ENCODE measurements around the gene IGSF8.

IGSF8 gene

DNA sequence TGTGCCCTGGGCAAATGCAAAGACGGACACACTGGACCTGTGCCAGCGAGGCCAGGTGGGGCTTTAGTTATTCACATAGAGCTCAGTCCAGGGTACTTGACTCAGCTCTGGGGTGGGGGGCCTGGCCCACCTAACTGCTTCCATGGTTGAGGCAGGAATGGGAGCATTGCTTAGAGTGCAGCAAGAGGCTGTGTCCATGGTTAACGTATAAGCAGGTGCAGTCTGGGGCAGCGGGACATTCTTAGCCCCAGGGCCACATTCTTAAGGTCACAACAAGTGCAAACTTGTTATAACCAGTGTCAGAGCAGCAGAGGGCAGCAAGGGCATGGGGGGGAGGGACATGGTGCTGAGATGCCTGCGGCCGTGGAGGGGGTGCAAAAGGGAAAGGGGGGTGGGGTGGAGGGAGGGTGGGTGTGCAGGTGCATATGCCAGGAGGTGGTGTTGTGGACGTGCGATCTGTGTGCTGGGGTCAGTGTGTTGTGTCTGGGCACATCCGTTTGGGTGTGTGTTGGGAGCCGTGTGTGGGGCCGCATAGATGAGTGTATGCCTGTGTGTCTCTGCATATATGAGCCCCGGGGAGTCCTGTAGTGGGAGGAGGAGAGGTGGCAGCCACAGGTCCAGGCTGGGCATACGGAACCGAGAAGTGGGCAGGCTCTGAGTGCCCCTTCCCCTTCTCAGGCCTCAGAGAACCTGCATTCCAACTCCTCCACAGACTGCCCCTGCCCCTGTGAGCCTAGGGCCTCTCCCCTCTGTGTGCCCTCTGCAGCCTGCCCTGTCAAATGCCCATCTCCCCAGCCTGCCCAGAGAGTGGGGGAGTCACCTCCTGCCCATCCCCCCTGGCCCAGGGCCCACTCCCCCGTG is 36.8 kb downstream of the IGSF8 start:
- Histone ChIP-seq H3K9me3 (ENCODE audit: control extremely low read depth in 1 of 5, control insufficient read depth in 4 of 5, insufficient read depth in 2 of 5, low read depth in 1 of 5, low read length in 4 of 5) (no peaks in the 10 kb centered on the region), H3K27ac (ENCODE audit: insufficient read depth in 1 of 2, low read depth in 1 of 2, low read length in 2 of 2, poor library complexity in 1 of 2, severe bottlenecking in 2 of 2) (no peak overlapping the region), H3K27me3 (replicated peaks in 2 of 5; ENCODE audit: control insufficient read depth in 4 of 5, insufficient read depth in 5 of 5, low read length in 4 of 5) (peaks cover 0 to 11% (median 0%) of the 10 kb centered on the region in 5 experiments), H3K4me3 (ENCODE audit: control insufficient read depth in 1 of 7, extremely low read depth in 1 of 7, insufficient read depth in 4 of 7, low read depth in 2 of 7, low read length in 6 of 7) (no peak overlapping the region), H3K4me1 (ENCODE audit: control extremely low read depth in 1 of 4, control insufficient read depth in 4 of 4, insufficient read depth in 4 of 4, low read length in 3 of 4) (no peaks in the 10 kb centered on the region), H3K36me3 (ENCODE audit: control insufficient read depth in 4 of 4, insufficient read depth in 4 of 4, low read length in 3 of 4) (no peaks in the 10 kb centered on the region)
- whole genome bisulfite sequencing (ENCODE audit: insufficient coverage), result 96% methylated on average over 10 of the region's 15 CpGs
- CTCF ChIA-PET, result interaction anchor here (1.0 to 2.1 kb wide), 3 partner anchors 15 to 54 kb away, joined by 3 to 8 read pairs (median 5); no protein-coding TSS in a partner anchor
- no peak for DNase-seq
- POLR2A ChIA-PET, result interaction anchor here (1.0 kb wide), 1 partner anchor 13 kb away, joined by 3 read pairs; no protein-coding TSS in a partner anchor

- H3K9me3 ChIP-seq (ENCODE audit: control extremely low read depth in 1 of 5, control insufficient read depth in 4 of 5, insufficient read depth in 2 of 5, low read depth in 1 of 5, low read length in 4 of 5), result no peaks in the 10 kb centered on the region
- CTCF ChIA-PET, result interaction anchor here (0.6 to 3.9 kb wide), 8 partner anchors 8 to 51 kb away, joined by 3 to 25 read pairs (median 4); no protein-coding TSS in a partner anchor
- no peak overlapping the region for H3K27ac ChIP-seq (ENCODE audit: insufficient read depth in 1 of 2, low read depth in 1 of 2, low read length in 2 of 2, poor library complexity in 1 of 2, severe bottlenecking in 2 of 2)
- H3K4me1 ChIP-seq (ENCODE audit: control extremely low read depth in 1 of 4, control insufficient read depth in 4 of 4, insufficient read depth in 4 of 4, low read length in 3 of 4), result no peaks in the 10 kb centered on the region
- DNase-seq, result no peak
- no peak overlapping the region for H3K4me3 ChIP-seq (ENCODE audit: control insufficient read depth in 1 of 7, extremely low read depth in 1 of 7, insufficient read depth in 4 of 7, low read depth in 2 of 7, low read length in 6 of 7)
- H3K36me3 ChIP-seq (ENCODE audit: control insufficient read depth in 4 of 4, insufficient read depth in 4 of 4, low read length in 3 of 4), result no peaks in the 10 kb centered on the region
- no CpG with 5 or more reads among the region's 2 CpGs for WGBS (ENCODE audit: insufficient coverage)
- POLR2A ChIA-PET, result no interaction called here
- H3K27me3 ChIP-seq (replicated peaks in 2 of 5; ENCODE audit: control insufficient read depth in 4 of 5, insufficient read depth in 5 of 5, low read length in 4 of 5), result peaks cover 0 to 8% (median 0%) of the 10 kb centered on the region in 5 experiments
Observed at GRCh38 chr1:160058087-160058486, 40.3 kb downstream of the IGSF8 start.

DNA sequence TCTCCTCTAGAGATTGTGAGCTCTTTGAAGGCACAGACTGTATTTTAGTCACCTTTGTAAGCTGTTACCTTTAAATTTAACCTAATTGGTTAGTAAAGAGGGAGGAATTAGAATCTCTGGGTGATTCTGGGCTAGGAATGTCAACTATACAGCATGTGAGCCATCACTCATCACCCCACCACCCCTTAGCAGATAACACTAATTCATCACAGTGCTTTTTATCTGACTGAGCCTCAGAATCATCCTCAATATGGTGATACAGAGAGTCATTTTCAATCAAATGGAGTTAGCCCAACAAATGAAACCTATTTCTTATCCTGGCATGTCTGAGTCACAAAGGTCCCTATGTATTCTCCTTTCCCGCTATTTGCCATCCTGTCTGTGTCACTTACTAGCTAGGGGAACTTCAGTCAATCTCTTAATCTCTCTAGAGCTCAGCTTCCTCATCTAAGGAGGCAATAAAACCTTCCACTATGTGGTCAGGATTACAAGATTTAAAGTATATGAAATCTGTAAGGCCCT is 41.7 kb downstream of the IGSF8 start:
- H3K9me3 ChIP-seq (ENCODE audit: control extremely low read depth in 1 of 5, control insufficient read depth in 4 of 5, insufficient read depth in 2 of 5, low read depth in 1 of 5, low read length in 4 of 5), result no peaks in the 10 kb centered on the region
- POLR2A ChIA-PET, result no interaction called here
- 70% methylated on average over 1 of the region's 1 CpG for WGBS (ENCODE audit: insufficient coverage)
- H3K4me3 ChIP-seq (ENCODE audit: control insufficient read depth in 1 of 7, extremely low read depth in 1 of 7, insufficient read depth in 4 of 7, low read depth in 2 of 7, low read length in 6 of 7), result no peak overlapping the region
- DNase-seq, result peak in 2 of 3 donors; percentile 12 to 23
- CTCF ChIA-PET, result interaction anchor here (1.0 to 3.9 kb wide), 6 partner anchors 9 to 49 kb away, joined by 3 to 22 read pairs (median 4); no protein-coding TSS in a partner anchor
- H3K27ac ChIP-seq (ENCODE audit: insufficient read depth in 1 of 2, low read depth in 1 of 2, low read length in 2 of 2, poor library complexity in 1 of 2, severe bottlenecking in 2 of 2), result no peak overlapping the region
- H3K36me3 ChIP-seq (ENCODE audit: control insufficient read depth in 4 of 4, insufficient read depth in 4 of 4, low read length in 3 of 4), result no peaks in the 10 kb centered on the region
- peaks cover 0 to 16% (median 0%) of the 10 kb centered on the region in 5 experiments for H3K27me3 ChIP-seq (replicated peaks in 2 of 5; ENCODE audit: control insufficient read depth in 4 of 5, insufficient read depth in 5 of 5, low read length in 4 of 5)
- H3K4me1 ChIP-seq (ENCODE audit: control extremely low read depth in 1 of 4, control insufficient read depth in 4 of 4, insufficient read depth in 4 of 4, low read length in 3 of 4), result no peaks in the 10 kb centered on the region

DNA sequence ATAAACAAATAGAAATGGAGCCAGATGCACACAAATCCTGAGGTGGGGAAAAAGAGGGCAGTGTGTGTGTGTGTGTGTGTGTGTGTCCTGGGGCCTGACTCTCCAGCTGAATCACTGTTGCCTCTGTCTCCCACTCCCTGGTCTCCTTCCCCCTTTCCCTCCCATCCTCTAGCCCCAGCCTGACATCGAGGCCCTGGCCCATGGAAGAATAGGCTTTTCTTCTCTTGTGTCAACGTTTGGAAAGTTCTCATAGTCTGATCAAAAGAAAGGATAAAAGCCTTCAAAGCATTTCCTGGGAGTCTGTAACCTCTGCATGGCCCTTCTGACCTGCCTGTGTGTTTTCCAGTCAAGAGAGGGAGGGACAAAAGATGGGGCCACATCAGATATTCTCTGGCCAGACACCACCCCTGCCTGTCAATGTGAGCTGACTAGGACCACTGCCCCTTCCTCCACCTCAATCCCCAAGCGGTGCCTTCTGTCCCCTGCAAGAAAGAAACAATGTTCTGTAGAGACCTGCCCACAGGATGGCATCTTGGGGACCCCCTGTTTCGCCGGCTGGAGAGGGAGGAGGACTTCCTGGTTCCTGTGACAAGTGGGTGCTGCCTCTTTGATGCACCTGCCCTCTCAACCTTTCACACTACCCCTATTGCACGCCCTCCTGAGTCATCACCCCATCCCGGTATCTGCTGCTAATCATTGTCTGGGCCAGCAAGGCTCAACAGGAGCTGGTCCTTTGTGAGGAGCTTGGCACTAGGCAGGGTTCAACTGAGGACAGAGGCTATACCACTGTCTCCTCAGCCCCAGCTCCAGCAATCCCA is 44.7 kb downstream of the IGSF8 start:
- POLR2A ChIA-PET, result no interaction called here
- CTCF ChIA-PET, result interaction anchor here (0.7 to 5.0 kb wide), 5 partner anchors 10 to 47 kb away, joined by 3 to 32 read pairs (median 5); partner anchors contain the start of gene IGSF8
- DNase-seq, result no peak
- Histone ChIP-seq H3K4me3 (ENCODE audit: control insufficient read depth in 1 of 7, extremely low read depth in 1 of 7, insufficient read depth in 4 of 7, low read depth in 2 of 7, low read length in 6 of 7) (no peak overlapping the region), H3K4me1 (ENCODE audit: control extremely low read depth in 1 of 4, control insufficient read depth in 4 of 4, insufficient read depth in 4 of 4, low read length in 3 of 4) (no peaks in the 10 kb centered on the region), H3K9me3 (ENCODE audit: control extremely low read depth in 1 of 5, control insufficient read depth in 4 of 5, insufficient read depth in 2 of 5, low read depth in 1 of 5, low read length in 4 of 5) (no peaks in the 10 kb centered on the region), H3K27me3 (replicated peaks in 2 of 5; ENCODE audit: control insufficient read depth in 4 of 5, insufficient read depth in 5 of 5, low read length in 4 of 5) (peaks cover 0 to 15% (median 0%) of the 10 kb centered on the region in 5 experiments), H3K36me3 (ENCODE audit: control insufficient read depth in 4 of 4, insufficient read depth in 4 of 4, low read length in 3 of 4) (no peaks in the 10 kb centered on the region), H3K27ac (ENCODE audit: insufficient read depth in 1 of 2, low read depth in 1 of 2, low read length in 2 of 2, poor library complexity in 1 of 2, severe bottlenecking in 2 of 2) (no peak overlapping the region)
- WGBS (ENCODE audit: insufficient coverage), result 79% methylated on average over 5 of the region's 7 CpGs

- no peak overlapping the region for H3K4me3 ChIP-seq (ENCODE audit: control insufficient read depth in 1 of 7, extremely low read depth in 1 of 7, insufficient read depth in 4 of 7, low read depth in 2 of 7, low read length in 6 of 7)
- no peak overlapping the region for H3K27ac ChIP-seq (ENCODE audit: insufficient read depth in 1 of 2, low read depth in 1 of 2, low read length in 2 of 2, poor library complexity in 1 of 2, severe bottlenecking in 2 of 2)
- POLR2A ChIA-PET, result no interaction called here
- peaks cover 0 to 7% (median 2%) of the 10 kb centered on the region in 4 experiments for H3K4me1 ChIP-seq (ENCODE audit: control extremely low read depth in 1 of 4, control insufficient read depth in 4 of 4, insufficient read depth in 4 of 4, low read length in 3 of 4)
- H3K9me3 ChIP-seq (ENCODE audit: control extremely low read depth in 1 of 5, control insufficient read depth in 4 of 5, insufficient read depth in 2 of 5, low read depth in 1 of 5, low read length in 4 of 5), result no peaks in the 10 kb centered on the region
- CTCF ChIA-PET, result interaction anchor here (0.7 to 5.0 kb wide), 5 partner anchors 16 to 45 kb away, joined by 3 to 32 read pairs (median 3); partner anchors contain the start of gene IGSF8
- H3K27me3 ChIP-seq (replicated peaks in 2 of 5; ENCODE audit: control insufficient read depth in 4 of 5, insufficient read depth in 5 of 5, low read length in 4 of 5), result peaks cover 0 to 17% (median 0%) of the 10 kb centered on the region in 5 experiments
- H3K36me3 ChIP-seq (ENCODE audit: control insufficient read depth in 4 of 4, insufficient read depth in 4 of 4, low read length in 3 of 4), result no peaks in the 10 kb centered on the region
- WGBS (ENCODE audit: insufficient coverage), result 76% methylated on average over 6 of the region's 6 CpGs
- DNase-seq, result no peak
Observed at GRCh38 chr1:160052936-160053335, 45.5 kb downstream of the IGSF8 start.

DNA sequence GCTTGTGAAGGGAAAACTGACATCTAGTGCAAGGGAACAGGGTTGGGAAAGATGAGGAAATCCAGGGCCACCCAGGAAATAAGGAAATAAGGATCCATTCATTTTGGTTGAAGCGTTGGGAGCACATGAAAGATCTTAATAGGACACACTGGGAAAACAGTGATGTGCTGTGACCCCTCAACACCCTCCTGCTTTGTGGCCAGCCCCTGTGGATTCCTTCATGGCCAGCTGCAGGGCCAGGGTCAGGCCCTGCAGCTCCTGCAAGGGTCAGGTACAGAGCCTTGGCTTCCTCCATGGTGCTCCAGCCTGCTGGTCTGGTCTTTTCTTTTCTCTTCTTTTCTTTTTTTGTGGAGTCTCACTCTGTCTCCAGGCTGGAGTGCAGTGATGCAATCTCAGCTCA is 47.8 kb downstream of the IGSF8 start:
- ChIA-PET CTCF (interaction anchor here (1.4 to 5.0 kb wide), 2 partner anchors 13 to 27 kb away, joined by 3 to 32 read pairs; no protein-coding TSS in a partner anchor), POLR2A (interaction anchor here (0.6 kb wide), 1 partner anchor 193 kb away, joined by 3 read pairs; no protein-coding TSS in a partner anchor)
- H3K27me3 ChIP-seq (replicated peaks in 2 of 5; ENCODE audit: control insufficient read depth in 4 of 5, insufficient read depth in 5 of 5, low read length in 4 of 5), result peaks cover 0 to 17% (median 0%) of the 10 kb centered on the region in 5 experiments
- no peak overlapping the region for H3K4me3 ChIP-seq (ENCODE audit: control insufficient read depth in 1 of 7, extremely low read depth in 1 of 7, insufficient read depth in 4 of 7, low read depth in 2 of 7, low read length in 6 of 7)
- no peaks in the 10 kb centered on the region for H3K9me3 ChIP-seq (ENCODE audit: control extremely low read depth in 1 of 5, control insufficient read depth in 4 of 5, insufficient read depth in 2 of 5, low read depth in 1 of 5, low read length in 4 of 5)
- H3K4me1 ChIP-seq (ENCODE audit: control extremely low read depth in 1 of 4, control insufficient read depth in 4 of 4, insufficient read depth in 4 of 4, low read length in 3 of 4), result peaks cover 5 to 25% (median 15%) of the 10 kb centered on the region in 4 experiments
- WGBS (ENCODE audit: insufficient coverage), result 100% methylated on average over 1 of the region's 1 CpG
- H3K27ac ChIP-seq (ENCODE audit: insufficient read depth in 1 of 2, low read depth in 1 of 2, low read length in 2 of 2, poor library complexity in 1 of 2, severe bottlenecking in 2 of 2), result no peak overlapping the region
- H3K36me3 ChIP-seq (ENCODE audit: control insufficient read depth in 4 of 4, insufficient read depth in 4 of 4, low read length in 3 of 4), result no peaks in the 10 kb centered on the region
- DNase-seq, result no peak

Data from common myeloid progenitor, CD34-positive (primary cell).